Colonic mucosa (tissue), 4 donors: ENCODE measurements around the gene LMNA. TPM values are rescaled to one million over a fixed set of nuclear protein-coding genes. Genes with fewer than 3 reads are reported as not detected.

Experiments
- DNase-seq: peaks from one replicate; pipeline ENCODE4 v3.0.0-alpha.2; 2020
- H3K27ac ChIP-seq: fragments of 200-600 bp; one replicate; pipeline ENCODE4 v1.8.0; 2021
- H3K27me3 ChIP-seq: fragments of 200-600 bp; one replicate; pipeline ENCODE4 v1.8.0; 2021
- H3K36me3 ChIP-seq: fragments of 200-600 bp; one replicate; pipeline ENCODE4 v1.8.0; 2021
- H3K4me1 ChIP-seq: fragments of 200-600 bp; one replicate; pipeline ENCODE4 v1.8.0; 2021; ENCODE audit warnings: mild to moderate bottlenecking
- H3K4me3 ChIP-seq: fragments of 200-600 bp; one replicate; pipeline ENCODE4 v1.8.0; 2021
- H3K9ac ChIP-seq, 2 donors: one replicate each; pipeline ENCODE4 v1.7.0; 2013; ENCODE audit warnings: control low read depth in 2 of 2, low read depth in 2 of 2, low read length in 2 of 2
- H3K9me3 ChIP-seq: fragments of 200-600 bp; one replicate; pipeline ENCODE4 v1.8.0; 2021
- CTCF ChIP-seq: fragments of 200-600 bp; IDR thresholded peaks from one replicate; pipeline ENCODE4 v1.8.0; 2022; ENCODE audit warnings: antibody characterized with exemption, mild to moderate bottlenecking
- intact Hi-C: fragments of 100-400 bp; cut with DNase I; formaldehyde crosslinking; loops from one replicate; pipeline ENCODE4 v1.14.1; 2022
- total RNA-seq, 2 donors: library from RNA; stranded (reverse); fragmentation: NEBNext Ultra II Directional in 1 of 2; extraction: Animal tissue kit (Norgen Biotek cat#: 25700) in 1 of 2; gene quantifications; one replicate each; pipeline ENCODE4 v1.2.1, GENCODE V29; 2021
- donor health status: healthy.
- donor health status: DM: no; HTN: no; CAD: no.
- donor health status: DM: no; HTN: no; CAD: no.

LMNA gene
- total RNA-seq, 2 donors from 2014 or later, result 414 to 610 TPM

DNA sequence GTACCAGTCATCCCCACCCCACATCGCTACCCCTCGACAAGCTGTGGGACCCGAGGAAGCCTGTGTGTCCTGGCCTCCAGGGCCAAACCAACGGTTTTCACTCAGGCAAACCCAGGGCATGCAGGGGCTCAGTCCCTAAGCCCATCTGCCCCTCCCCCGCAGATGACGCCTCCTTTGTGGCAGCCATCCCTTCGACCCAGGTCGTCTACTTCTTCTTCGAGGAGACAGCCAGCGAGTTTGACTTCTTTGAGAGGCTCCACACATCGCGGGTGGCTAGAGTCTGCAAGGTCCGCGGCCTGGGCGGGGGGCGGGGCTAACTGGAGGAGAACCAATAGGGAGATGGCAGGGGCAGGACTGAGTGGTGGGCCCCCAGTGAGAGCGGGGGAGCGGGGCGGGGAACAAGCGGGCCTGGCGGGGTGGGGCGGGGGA lies 46.2 kb downstream of the LMNA start:
- peak overlapping the region in 1 of 2 donors; percentile 50 for H3K9ac ChIP-seq
- H3K27me3 ChIP-seq, result no peaks in the 10 kb centered on the region
- peak; percentile 81 for DNase-seq
- no peaks in the 10 kb centered on the region for H3K9me3 ChIP-seq
- no peaks in the 10 kb centered on the region for H3K36me3 ChIP-seq
- intact Hi-C loops, result no loop called here
- H3K27ac ChIP-seq, result peak overlapping the region; percentile 22
- no peak for TF ChIP-seq CTCF
- peak overlapping the region; percentile 23 for H3K4me3 ChIP-seq
- H3K4me1 ChIP-seq, result peaks cover 4% of the 10 kb centered on the region

DNA sequence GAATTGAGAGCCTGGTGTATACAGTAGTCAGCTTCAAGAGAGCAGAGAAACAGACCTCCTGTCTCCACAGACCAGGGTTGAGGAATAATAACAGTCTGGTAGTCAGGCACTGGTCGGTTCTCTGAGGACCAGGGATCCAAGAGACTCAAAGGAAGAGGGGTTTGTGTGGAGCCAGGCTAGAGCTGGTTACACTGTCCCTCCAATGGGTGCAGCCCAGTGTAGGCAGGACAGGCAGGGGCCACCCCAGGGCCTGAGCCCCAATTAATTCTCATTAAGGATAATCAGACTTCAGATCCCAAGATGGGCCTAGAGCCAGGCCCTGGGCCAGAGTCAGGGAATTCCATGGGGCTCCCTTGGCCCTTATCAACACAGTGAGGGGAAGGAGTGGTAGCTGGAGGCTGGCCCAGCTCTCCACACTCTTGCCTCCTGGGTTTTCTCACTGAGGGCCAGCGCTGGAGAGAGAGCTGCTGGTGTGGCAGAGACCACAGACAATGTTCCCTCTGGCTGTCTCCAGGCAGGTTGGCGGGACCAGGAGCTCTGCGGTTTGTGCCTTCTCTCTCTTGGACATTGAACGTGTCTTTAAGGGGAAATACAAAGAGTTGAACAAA lies 48.0 kb downstream of the LMNA start:
- no peak for DNase-seq
- H3K36me3 ChIP-seq, result no peaks in the 10 kb centered on the region
- H3K9me3 ChIP-seq, result no peaks in the 10 kb centered on the region
- H3K27me3 ChIP-seq, result no peaks in the 10 kb centered on the region
- peaks cover 4% of the 10 kb centered on the region for H3K4me1 ChIP-seq
- H3K27ac ChIP-seq, result no peak overlapping the region
- no peak overlapping the region for H3K4me3 ChIP-seq
- no peak overlapping the region for H3K9ac ChIP-seq
- TF ChIP-seq CTCF, result no peak
- intact Hi-C loops, result no loop called here

- no peaks in the 10 kb centered on the region for H3K36me3 ChIP-seq
- H3K27ac ChIP-seq, result no peak overlapping the region
- no peaks in the 10 kb centered on the region for H3K9me3 ChIP-seq
- H3K4me3 ChIP-seq, result no peak overlapping the region
- intact Hi-C loops, result no loop called here
- H3K9ac ChIP-seq, result no peak overlapping the region
- peaks cover 4% of the 10 kb centered on the region for H3K4me1 ChIP-seq
- DNase-seq, result no peak
- no peaks in the 10 kb centered on the region for H3K27me3 ChIP-seq
- no peak for TF ChIP-seq CTCF
Observed at GRCh38 chr1:156163712-156164111, 49.2 kb downstream of the LMNA start.

- intact Hi-C loops, result no loop called here
- Histone ChIP-seq H3K27me3 (no peaks in the 10 kb centered on the region), H3K27ac (no peak overlapping the region), H3K4me1 (peaks cover 4% of the 10 kb centered on the region), H3K36me3 (no peaks in the 10 kb centered on the region), H3K9ac (no peak overlapping the region), H3K9me3 (no peaks in the 10 kb centered on the region), H3K4me3 (no peak overlapping the region)
- no peak for TF ChIP-seq CTCF
- DNase-seq, result no peak
Observed at GRCh38 chr1:156164125-156164831, 49.8 kb downstream of the LMNA start.

DNA sequence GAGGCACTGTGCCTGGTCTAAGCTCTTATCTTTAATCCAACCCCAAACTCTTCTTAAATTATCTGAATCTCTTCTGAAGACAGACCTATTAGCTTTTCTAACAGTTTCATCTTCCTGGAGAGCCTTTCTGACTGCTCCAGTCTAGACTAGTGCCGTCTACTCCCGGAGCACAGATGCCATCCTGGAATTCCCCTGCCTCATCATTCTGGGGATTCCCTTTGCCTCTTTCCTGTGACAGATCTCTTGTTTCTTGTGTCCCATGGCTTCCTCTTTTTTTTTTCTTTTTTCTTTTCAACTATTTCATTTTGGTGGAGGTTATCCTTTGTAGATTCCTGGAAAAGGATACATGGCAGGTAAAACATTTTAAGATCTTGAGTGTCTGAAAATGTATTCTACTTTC lies 50.6 kb downstream of the LMNA start:
- H3K27ac ChIP-seq, result no peak overlapping the region
- H3K27me3 ChIP-seq, result no peaks in the 10 kb centered on the region
- no peak overlapping the region for H3K9ac ChIP-seq
- H3K9me3 ChIP-seq, result no peaks in the 10 kb centered on the region
- no peak for DNase-seq
- peaks cover 4% of the 10 kb centered on the region for H3K4me1 ChIP-seq
- TF ChIP-seq CTCF, result no peak
- intact Hi-C loops, result no loop called here
- no peak overlapping the region for H3K4me3 ChIP-seq
- no peaks in the 10 kb centered on the region for H3K36me3 ChIP-seq
